HCT116 (cell line): ENCODE results near the gene SOX15. TPM values are rescaled to one million over a fixed set of nuclear protein-coding genes. Genes with fewer than 3 reads are reported as not detected.

Experiments used
- ATAC-seq: fragments of 200-7000 bp; cut with Tn5 transposase; 2 replicates; pipeline ENCODE4 v1.9.1; 2020; ENCODE audit warnings: mild to moderate bottlenecking, moderate library complexity
- BruUV-seq: library from RNA; stranded (reverse); fragments of 400-500 nt; replicated peaks from 2 replicates; lab custom pipeline; 2021; lab: Mats Ljungman, UMichigan
- CTCF ChIA-PET: fragments of 300-600 bp; sonication (Branson Sonifier 250); formaldehyde crosslinking; loops from one replicate; lab custom pipeline; 2021; ENCODE audit warnings: antibody characterized with exemption; lab: Charles Lee
- POLR2A ChIA-PET: fragments of 300-600, 350-600 bp; sonication (Branson Sonifier 250); formaldehyde crosslinking; loops from one replicate; lab custom pipeline; 2021; ENCODE audit warnings: antibody characterized with exemption; lab: Charles Lee
- RAD21 ChIA-PET, 2 experiments: fragments of 300-600 bp; sonication (Branson Sonifier 250); formaldehyde crosslinking; loops; one replicate each; lab custom pipeline; 2023; ENCODE audit warnings: low total read pairs in 2 of 2; ENCODE audit not compliant: uncharacterized antibody in 2 of 2, unreplicated experiment in 2 of 2, low non-redundant PET in 1 of 2; lab: Charles Lee
- DNase-seq: peaks from one replicate; pipeline ENCODE4 v3.0.0-alpha.2; 2010; ENCODE audit warnings: low read depth, low spot score
- H2AFZ ChIP-seq: fragments of 200-600 bp; shearing (Covaris generic), sonication (generic); 2 replicates; pipeline ENCODE4 v1.6.1; 2017; ENCODE audit warnings: low read depth, mixed run types, mixed read lengths, antibody characterized with exemption, low read length; ENCODE audit not compliant: poor library complexity, severe bottlenecking
- H3K27ac ChIP-seq: 2 replicates; pipeline ENCODE4 v1.5.1; 2012; ENCODE audit warnings: low read depth, low read length
- H3K27me3 ChIP-seq: fragments of 200-600 bp; sonication (generic); 2 replicates; pipeline ENCODE4 v1.6.1; 2016; ENCODE audit warnings: mixed run types, low read length, mixed read lengths; ENCODE audit not compliant: insufficient read depth
- H3K36me3 ChIP-seq, 2 experiments: fragments of 200-500 bp in 1 of 2; fragments of 200-600 bp in 1 of 2; sonication (Bioruptor generic) in 1 of 2; sonication (generic) in 1 of 2; 2 replicates each; pipeline versions ENCODE4 v1.5.1 to v1.6.1; 2014 to 2016; ENCODE audit warnings: low read length in 2 of 2, inconsistent platforms in 1 of 2, mixed read lengths in 1 of 2, mixed run types in 1 of 2; ENCODE audit not compliant: insufficient read depth in 2 of 2, control insufficient read depth in 1 of 2
- H3K4me1 ChIP-seq, 2 experiments: fragments of 200-600 bp in 1 of 2; sonication (generic) in 1 of 2; 2 replicates each; pipeline versions ENCODE4 v1.5.1 to v1.6.1; 2012 to 2017; ENCODE audit warnings: low read length in 2 of 2, inconsistent platforms in 1 of 2, mild to moderate bottlenecking in 1 of 2, mixed read lengths in 1 of 2, mixed run types in 1 of 2, moderate library complexity in 1 of 2; ENCODE audit not compliant: insufficient read depth in 2 of 2, control insufficient read depth in 1 of 2
- H3K4me2 ChIP-seq: fragments of 200-600 bp; sonication (generic); 2 replicates; pipeline ENCODE4 v1.6.1; 2017; ENCODE audit warnings: mixed run types, low read length, mixed read lengths
- H3K4me3 ChIP-seq, 2 experiments: fragments of 200-600 bp in 1 of 2; sonication (generic) in 1 of 2; replicated peaks in 1 of 2; 2 replicates each; pipeline ENCODE4 v1.5.1; 2011 to 2016; ENCODE audit warnings: low read length in 2 of 2, control low read depth in 1 of 2, low read depth in 1 of 2, mild to moderate bottlenecking in 1 of 2, mixed read lengths in 1 of 2, mixed run types in 1 of 2
- H3K79me2 ChIP-seq: fragments of 200-600 bp; sonication (generic); 2 replicates; pipeline ENCODE4 v1.6.1; 2017; ENCODE audit warnings: mild to moderate bottlenecking, mixed run types, low read length, moderate library complexity, mixed read lengths; ENCODE audit not compliant: insufficient read depth
- H3K9ac ChIP-seq: fragments of 200-600 bp; sonication (generic); 2 replicates; pipeline ENCODE4 v1.6.1; 2016; ENCODE audit warnings: low read length, mixed read lengths
- H3K9me2 ChIP-seq: fragments of 200-600 bp; sonication (generic), shearing (Covaris generic); 2 replicates; pipeline ENCODE4 v1.6.1; 2017; ENCODE audit warnings: mixed run types, mild to moderate bottlenecking, moderate library complexity; ENCODE audit not compliant: insufficient read depth
- H3K9me3 ChIP-seq, 2 experiments: fragments of 200-500 bp in 1 of 2; fragments of 200-600 bp in 1 of 2; sonication (Bioruptor generic) in 1 of 2; sonication (generic) in 1 of 2; 2 replicates each; pipeline ENCODE4 v1.6.1; 2014 to 2017; ENCODE audit warnings: low read length in 2 of 2, mixed read lengths in 2 of 2, inconsistent platforms in 1 of 2, low read depth in 1 of 2, mild to moderate bottlenecking in 1 of 2, mixed run types in 1 of 2, moderate library complexity in 1 of 2; ENCODE audit not compliant: control insufficient read depth in 1 of 2, insufficient read depth in 1 of 2
- H4K20me1 ChIP-seq: fragments of 200-600 bp; sonication (generic), shearing (Covaris generic); 2 replicates; pipeline ENCODE4 v1.6.1; 2017; ENCODE audit warnings: mixed run types, mild to moderate bottlenecking, moderate library complexity; ENCODE audit not compliant: insufficient read depth
- CBX3 ChIP-seq: IDR thresholded peaks from 2 replicates; pipeline ENCODE4 v1.6.1; 2012; ENCODE audit warnings: low read depth
- CEBPB ChIP-seq: IDR thresholded peaks from 2 replicates; pipeline ENCODE4 v1.6.1; 2012; ENCODE audit warnings: low read depth
- EGR1 ChIP-seq: IDR thresholded peaks from 2 replicates; pipeline ENCODE4 v1.6.1; 2012; ENCODE audit warnings: low read depth
- ELF1 ChIP-seq: IDR thresholded peaks from 2 replicates; pipeline ENCODE4 v1.6.1; 2012; ENCODE audit warnings: low read depth, borderline replicate concordance
- EZH2phosphoT487 ChIP-seq: fragments of 200-600 bp; IDR thresholded peaks from 2 replicates; pipeline ENCODE4 v1.6.1; 2018; ENCODE audit warnings: antibody characterized with exemption, borderline replicate concordance
- FOSL1 ChIP-seq: IDR thresholded peaks from 2 replicates; pipeline ENCODE4 v1.6.1; 2012; ENCODE audit warnings: low read depth
- JUND ChIP-seq: IDR thresholded peaks from 2 replicates; pipeline ENCODE4 v1.6.1; 2012
- POLR2A ChIP-seq: IDR thresholded peaks from 2 replicates; pipeline ENCODE4 v1.7.0; 2011; ENCODE audit warnings: borderline replicate concordance; ENCODE audit not compliant: insufficient read depth, insufficient read length; ENCODE audit errors: extremely low read depth
- SIN3A ChIP-seq: IDR thresholded peaks from 2 replicates; pipeline ENCODE4 v1.6.1; 2012; ENCODE audit warnings: low read depth
- SP1 ChIP-seq: IDR thresholded peaks from 2 replicates; pipeline ENCODE4 v1.6.1; 2012; ENCODE audit warnings: low read depth
- TCF7L2 ChIP-seq: IDR thresholded peaks from 2 replicates; pipeline ENCODE4 v1.7.0; 2011; ENCODE audit warnings: borderline replicate concordance, inconsistent platforms; ENCODE audit not compliant: insufficient read depth, insufficient read length; ENCODE audit errors: extremely low read depth
- YY1 ChIP-seq: IDR thresholded peaks from 2 replicates; pipeline ENCODE4 v1.6.1; 2011; ENCODE audit warnings: low read length, low read depth, moderate library complexity, mild to moderate bottlenecking; ENCODE audit not compliant: insufficient replicate concordance; ENCODE audit errors: extremely low read depth
- ZFX ChIP-seq: fragments of 450-650 bp; IDR thresholded peaks from 2 replicates; pipeline ENCODE4 v1.6.1; 2017
- ZNF274 ChIP-seq: fragments of 200-500 bp; sonication (Bioruptor generic); IDR thresholded peaks from 2 replicates; pipeline ENCODE4 v1.6.1; 2014; ENCODE audit warnings: mild to moderate bottlenecking, low read depth, low read length, inconsistent platforms
- intact Hi-C: fragments of 100-400 bp; cut with micrococcal nuclease; formaldehyde crosslinking; loops from 2 replicates; pipeline ENCODE4 v1.10.0; 2022
- total RNA-seq: library from RNA; stranded (reverse); gene quantifications from one replicate; pipeline ENCODE4 v1.2.1, GENCODE V29; 2021; ENCODE audit not compliant: unreplicated experiment
- TF ChIP-seq, protein P1 (sequence below), 3 experiments: fragments of 200-600 bp in 1 of 3; sonication (generic) in 1 of 3; IDR thresholded peaks in 2 of 3; conservative IDR thresholded peaks in 1 of 3; 2 replicates each; pipeline ENCODE4 v1.5.1; 2012 to 2017; ENCODE audit warnings: low read depth in 2 of 3, low read length in 2 of 3, antibody characterized with exemption in 1 of 3, borderline replicate concordance in 1 of 3, control low read depth in 1 of 3, mild to moderate bottlenecking in 1 of 3, mixed read lengths in 1 of 3, mixed run types in 1 of 3, moderate library complexity in 1 of 3; ENCODE audit not compliant: insufficient read depth in 1 of 3
- TF ChIP-seq, protein P2 (sequence below): IDR thresholded peaks from 2 replicates; pipeline ENCODE4 v1.6.1; 2012
- TF ChIP-seq, protein P3 (sequence below): IDR thresholded peaks from 2 replicates; pipeline ENCODE4 v1.6.1; 2012; ENCODE audit warnings: low read depth
- TF ChIP-seq, protein P4 (sequence below): IDR thresholded peaks from 2 replicates; pipeline ENCODE4 v1.6.1; 2011; ENCODE audit warnings: mild to moderate bottlenecking, low read length, moderate library complexity; ENCODE audit not compliant: insufficient replicate concordance; ENCODE audit errors: extremely low read depth

Gene SOX15
- total RNA-seq, 1 experiment from 2014 or later, result 0.69 TPM

DNA sequence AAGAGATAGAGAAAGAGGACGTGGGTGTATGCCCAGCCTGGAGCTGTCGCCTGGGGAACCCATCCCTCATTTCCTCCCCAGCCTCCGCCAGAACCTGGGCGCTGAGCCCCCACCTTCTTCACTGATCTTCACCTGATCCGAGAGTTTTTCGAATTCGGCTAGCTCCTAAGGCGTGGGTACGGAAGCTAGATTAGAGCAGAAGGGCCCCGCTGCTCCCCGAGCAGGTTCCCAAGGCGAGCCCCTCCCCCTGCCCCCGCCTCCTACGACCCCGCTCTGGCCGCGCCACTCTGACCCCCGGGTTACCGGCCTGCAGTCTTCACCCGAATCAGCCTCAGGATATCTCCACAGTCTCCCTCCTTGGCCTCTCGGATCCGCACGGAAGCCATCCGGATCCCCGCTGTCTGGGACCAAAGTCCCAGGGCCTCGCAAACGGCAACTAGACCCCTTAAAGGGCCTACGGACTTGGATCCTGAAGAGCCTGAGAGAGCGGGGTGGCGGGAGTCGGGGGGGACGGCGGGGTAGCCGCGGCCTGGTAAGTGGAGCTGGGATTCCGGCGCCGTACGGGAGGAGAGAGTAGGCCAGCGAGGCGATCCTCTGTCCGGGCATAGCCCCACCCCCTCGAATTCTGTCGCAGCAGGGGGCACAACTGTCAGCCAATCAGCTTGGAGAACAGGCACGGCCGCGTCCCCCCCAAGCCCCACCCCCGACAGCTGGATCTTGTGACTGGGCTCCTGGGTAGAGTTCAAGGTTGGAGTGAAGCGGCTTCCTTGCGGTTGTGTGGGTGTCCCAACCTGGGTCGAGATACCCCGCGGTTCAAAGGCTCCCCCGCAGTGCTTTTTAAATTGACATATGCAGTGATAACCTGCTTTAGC, 37.6 kb upstream of the SOX15 start, which contains the start of gene SAT2:
TSS of gene SAT2 (minus strand) at position 572 of the 872 bp plus-strand sequence. CDS start at position 386, 186 bp downstream.
- DNase-seq (peak; percentile 84), ATAC-seq (peak; percentile 90)
- H3K79me2 ChIP-seq, result peaks cover 5% of the 10 kb centered on the region; the same call in 1 of the 2 replicates
- ChIA-PET RAD21 (no interaction called here), CTCF (interaction anchor here (0.9 to 2.5 kb wide), 5 partner anchors 11 to 116 kb away, joined by 3 to 15 read pairs (median 4); partner anchors contain the start of genes FXR2, TP53 and WRAP53), POLR2A (interaction anchor here (0.5 to 2.2 kb wide), 12 partner anchors 9 to 325 kb away, joined by 3 to 24 read pairs (median 3); partner anchors contain the start of genes CD68, FXR2, MPDU1 and POLR2A)
- H3K27me3 ChIP-seq, result no peaks in the 10 kb centered on the region
- H3K4me1 ChIP-seq, result peaks cover 4 to 17% of the 10 kb centered on the region in 2 experiments
- peak within 1 kb of the TSS; percentile 66 for H3K27ac ChIP-seq
- peak within 1 kb of the TSS; percentile 85 for H3K4me3 ChIP-seq
- intact Hi-C loops, result no loop called here
- H3K9me3 ChIP-seq, result no peaks in the 10 kb centered on the region
- H3K36me3 ChIP-seq, result no peaks in the 10 kb centered on the region
- peak within 1 kb of the TSS; percentile 80 for H3K4me2 ChIP-seq
- H4K20me1 ChIP-seq, result no peaks in the 10 kb centered on the region
- H3K9ac ChIP-seq, result peak within 1 kb of the TSS; percentile 93
- H2AFZ ChIP-seq, result no peak within 1 kb of the TSS
- no peaks in the 10 kb centered on the region for H3K9me2 ChIP-seq
- no TSS peak for BruUV-seq
- no peak for TF ChIP-seq FOSL1
- no peak for TF ChIP-seq ELF1
- no peak for TF ChIP-seq TCF7L2
- TF ChIP-seq, protein P1, sequence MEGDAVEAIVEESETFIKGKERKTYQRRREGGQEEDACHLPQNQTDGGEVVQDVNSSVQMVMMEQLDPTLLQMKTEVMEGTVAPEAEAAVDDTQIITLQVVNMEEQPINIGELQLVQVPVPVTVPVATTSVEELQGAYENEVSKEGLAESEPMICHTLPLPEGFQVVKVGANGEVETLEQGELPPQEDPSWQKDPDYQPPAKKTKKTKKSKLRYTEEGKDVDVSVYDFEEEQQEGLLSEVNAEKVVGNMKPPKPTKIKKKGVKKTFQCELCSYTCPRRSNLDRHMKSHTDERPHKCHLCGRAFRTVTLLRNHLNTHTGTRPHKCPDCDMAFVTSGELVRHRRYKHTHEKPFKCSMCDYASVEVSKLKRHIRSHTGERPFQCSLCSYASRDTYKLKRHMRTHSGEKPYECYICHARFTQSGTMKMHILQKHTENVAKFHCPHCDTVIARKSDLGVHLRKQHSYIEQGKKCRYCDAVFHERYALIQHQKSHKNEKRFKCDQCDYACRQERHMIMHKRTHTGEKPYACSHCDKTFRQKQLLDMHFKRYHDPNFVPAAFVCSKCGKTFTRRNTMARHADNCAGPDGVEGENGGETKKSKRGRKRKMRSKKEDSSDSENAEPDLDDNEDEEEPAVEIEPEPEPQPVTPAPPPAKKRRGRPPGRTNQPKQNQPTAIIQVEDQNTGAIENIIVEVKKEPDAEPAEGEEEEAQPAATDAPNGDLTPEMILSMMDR (IDR thresholded peaks at IDR 0.05 in 2 of 3, conservative IDR thresholded peaks at IDR 0.05 in 1 of 3; ENCODE audit: borderline replicate concordance in 1 of 3, insufficient read depth in 1 of 3, low read depth in 2 of 3, low read length in 2 of 3), result no peak
- TF ChIP-seq CBX3, result no peak
- TF ChIP-seq YY1, result no peak
- no peak for TF ChIP-seq SIN3A
- no peak for TF ChIP-seq JUND
- TF ChIP-seq, protein P2, sequence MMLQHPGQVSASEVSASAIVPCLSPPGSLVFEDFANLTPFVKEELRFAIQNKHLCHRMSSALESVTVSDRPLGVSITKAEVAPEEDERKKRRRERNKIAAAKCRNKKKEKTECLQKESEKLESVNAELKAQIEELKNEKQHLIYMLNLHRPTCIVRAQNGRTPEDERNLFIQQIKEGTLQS, result no peak
- peak; percentile 52 for TF ChIP-seq EGR1
- TF ChIP-seq ZNF274, result no peak
- peak; percentile 34 for TF ChIP-seq POLR2A
- TF ChIP-seq ZFX, result peak; percentile 83; the same call in 1 of the 2 replicates
- TF ChIP-seq, protein P3, sequence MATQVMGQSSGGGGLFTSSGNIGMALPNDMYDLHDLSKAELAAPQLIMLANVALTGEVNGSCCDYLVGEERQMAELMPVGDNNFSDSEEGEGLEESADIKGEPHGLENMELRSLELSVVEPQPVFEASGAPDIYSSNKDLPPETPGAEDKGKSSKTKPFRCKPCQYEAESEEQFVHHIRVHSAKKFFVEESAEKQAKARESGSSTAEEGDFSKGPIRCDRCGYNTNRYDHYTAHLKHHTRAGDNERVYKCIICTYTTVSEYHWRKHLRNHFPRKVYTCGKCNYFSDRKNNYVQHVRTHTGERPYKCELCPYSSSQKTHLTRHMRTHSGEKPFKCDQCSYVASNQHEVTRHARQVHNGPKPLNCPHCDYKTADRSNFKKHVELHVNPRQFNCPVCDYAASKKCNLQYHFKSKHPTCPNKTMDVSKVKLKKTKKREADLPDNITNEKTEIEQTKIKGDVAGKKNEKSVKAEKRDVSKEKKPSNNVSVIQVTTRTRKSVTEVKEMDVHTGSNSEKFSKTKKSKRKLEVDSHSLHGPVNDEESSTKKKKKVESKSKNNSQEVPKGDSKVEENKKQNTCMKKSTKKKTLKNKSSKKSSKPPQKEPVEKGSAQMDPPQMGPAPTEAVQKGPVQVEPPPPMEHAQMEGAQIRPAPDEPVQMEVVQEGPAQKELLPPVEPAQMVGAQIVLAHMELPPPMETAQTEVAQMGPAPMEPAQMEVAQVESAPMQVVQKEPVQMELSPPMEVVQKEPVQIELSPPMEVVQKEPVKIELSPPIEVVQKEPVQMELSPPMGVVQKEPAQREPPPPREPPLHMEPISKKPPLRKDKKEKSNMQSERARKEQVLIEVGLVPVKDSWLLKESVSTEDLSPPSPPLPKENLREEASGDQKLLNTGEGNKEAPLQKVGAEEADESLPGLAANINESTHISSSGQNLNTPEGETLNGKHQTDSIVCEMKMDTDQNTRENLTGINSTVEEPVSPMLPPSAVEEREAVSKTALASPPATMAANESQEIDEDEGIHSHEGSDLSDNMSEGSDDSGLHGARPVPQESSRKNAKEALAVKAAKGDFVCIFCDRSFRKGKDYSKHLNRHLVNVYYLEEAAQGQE, result no peak
- TF ChIP-seq, protein P4, sequence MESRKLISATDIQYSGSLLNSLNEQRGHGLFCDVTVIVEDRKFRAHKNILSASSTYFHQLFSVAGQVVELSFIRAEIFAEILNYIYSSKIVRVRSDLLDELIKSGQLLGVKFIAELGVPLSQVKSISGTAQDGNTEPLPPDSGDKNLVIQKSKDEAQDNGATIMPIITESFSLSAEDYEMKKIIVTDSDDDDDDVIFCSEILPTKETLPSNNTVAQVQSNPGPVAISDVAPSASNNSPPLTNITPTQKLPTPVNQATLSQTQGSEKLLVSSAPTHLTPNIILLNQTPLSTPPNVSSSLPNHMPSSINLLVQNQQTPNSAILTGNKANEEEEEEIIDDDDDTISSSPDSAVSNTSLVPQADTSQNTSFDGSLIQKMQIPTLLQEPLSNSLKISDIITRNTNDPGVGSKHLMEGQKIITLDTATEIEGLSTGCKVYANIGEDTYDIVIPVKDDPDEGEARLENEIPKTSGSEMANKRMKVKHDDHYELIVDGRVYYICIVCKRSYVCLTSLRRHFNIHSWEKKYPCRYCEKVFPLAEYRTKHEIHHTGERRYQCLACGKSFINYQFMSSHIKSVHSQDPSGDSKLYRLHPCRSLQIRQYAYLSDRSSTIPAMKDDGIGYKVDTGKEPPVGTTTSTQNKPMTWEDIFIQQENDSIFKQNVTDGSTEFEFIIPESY, result no peak
- no peak for TF ChIP-seq CEBPB
- TF ChIP-seq EZH2phosphoT487, result no peak
- 0 out of 2 replicates have a peak, but pooled peaks have one; percentile 16 for TF ChIP-seq SP1
